ENCODE data around the gene ZBTB48. TPM values are rescaled to one million over a fixed set of nuclear protein-coding genes. Genes with fewer than 3 reads are reported as not detected.

The ZBTB48 gene
- total and polyA plus RNA-seq, 4 donors, result 21.6 to 41.3 (median 34.3) TPM

GRCh38 chr1:6623269-6623965 is 43.6 kb downstream of the ZBTB48 start:
- Histone ChIP-seq H3K27me3 (ENCODE audit: control insufficient read depth in 3 of 3, insufficient read depth in 3 of 3, low read length in 2 of 3) (no peaks in the 10 kb centered on the region), H3K9me3 (ENCODE audit: control insufficient read depth in 4 of 4, insufficient read depth in 3 of 4, low read length in 3 of 4) (peaks cover 0 to 3% (median 0%) of the 10 kb centered on the region in 4 donors), H3K27ac (ENCODE audit: low read depth in 1 of 2, low read length in 1 of 2) (no peak overlapping the region), H3K4me3 (no peak overlapping the region), H3K36me3 (ENCODE audit: control insufficient read depth in 4 of 4, insufficient read depth in 4 of 4, low read length in 4 of 4) (peaks cover 7 to 33% (median 31%) of the 10 kb centered on the region in 4 donors), H3K4me1 (ENCODE audit: control insufficient read depth in 5 of 5, insufficient read depth in 5 of 5, low read length in 5 of 5) (peaks cover 0 to 8% (median 0%) of the 10 kb centered on the region in 5 donors), H3K9ac (ENCODE audit: insufficient read depth in 1 of 2, low read length in 2 of 2) (no peak overlapping the region)
- ATAC-seq (ENCODE audit: insufficient read depth, low FRiP score), result no peak
- TF ChIP-seq, protein P1, sequence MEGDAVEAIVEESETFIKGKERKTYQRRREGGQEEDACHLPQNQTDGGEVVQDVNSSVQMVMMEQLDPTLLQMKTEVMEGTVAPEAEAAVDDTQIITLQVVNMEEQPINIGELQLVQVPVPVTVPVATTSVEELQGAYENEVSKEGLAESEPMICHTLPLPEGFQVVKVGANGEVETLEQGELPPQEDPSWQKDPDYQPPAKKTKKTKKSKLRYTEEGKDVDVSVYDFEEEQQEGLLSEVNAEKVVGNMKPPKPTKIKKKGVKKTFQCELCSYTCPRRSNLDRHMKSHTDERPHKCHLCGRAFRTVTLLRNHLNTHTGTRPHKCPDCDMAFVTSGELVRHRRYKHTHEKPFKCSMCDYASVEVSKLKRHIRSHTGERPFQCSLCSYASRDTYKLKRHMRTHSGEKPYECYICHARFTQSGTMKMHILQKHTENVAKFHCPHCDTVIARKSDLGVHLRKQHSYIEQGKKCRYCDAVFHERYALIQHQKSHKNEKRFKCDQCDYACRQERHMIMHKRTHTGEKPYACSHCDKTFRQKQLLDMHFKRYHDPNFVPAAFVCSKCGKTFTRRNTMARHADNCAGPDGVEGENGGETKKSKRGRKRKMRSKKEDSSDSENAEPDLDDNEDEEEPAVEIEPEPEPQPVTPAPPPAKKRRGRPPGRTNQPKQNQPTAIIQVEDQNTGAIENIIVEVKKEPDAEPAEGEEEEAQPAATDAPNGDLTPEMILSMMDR (IDR thresholded peaks at IDR 0.05; ENCODE audit: control extremely low read depth, extremely low read depth), result no peak
- DNase-seq, result no peak
- WGBS, 2 donors, result 86 to 89% methylated on average over 14 of the region's 14 CpGs

DNA sequence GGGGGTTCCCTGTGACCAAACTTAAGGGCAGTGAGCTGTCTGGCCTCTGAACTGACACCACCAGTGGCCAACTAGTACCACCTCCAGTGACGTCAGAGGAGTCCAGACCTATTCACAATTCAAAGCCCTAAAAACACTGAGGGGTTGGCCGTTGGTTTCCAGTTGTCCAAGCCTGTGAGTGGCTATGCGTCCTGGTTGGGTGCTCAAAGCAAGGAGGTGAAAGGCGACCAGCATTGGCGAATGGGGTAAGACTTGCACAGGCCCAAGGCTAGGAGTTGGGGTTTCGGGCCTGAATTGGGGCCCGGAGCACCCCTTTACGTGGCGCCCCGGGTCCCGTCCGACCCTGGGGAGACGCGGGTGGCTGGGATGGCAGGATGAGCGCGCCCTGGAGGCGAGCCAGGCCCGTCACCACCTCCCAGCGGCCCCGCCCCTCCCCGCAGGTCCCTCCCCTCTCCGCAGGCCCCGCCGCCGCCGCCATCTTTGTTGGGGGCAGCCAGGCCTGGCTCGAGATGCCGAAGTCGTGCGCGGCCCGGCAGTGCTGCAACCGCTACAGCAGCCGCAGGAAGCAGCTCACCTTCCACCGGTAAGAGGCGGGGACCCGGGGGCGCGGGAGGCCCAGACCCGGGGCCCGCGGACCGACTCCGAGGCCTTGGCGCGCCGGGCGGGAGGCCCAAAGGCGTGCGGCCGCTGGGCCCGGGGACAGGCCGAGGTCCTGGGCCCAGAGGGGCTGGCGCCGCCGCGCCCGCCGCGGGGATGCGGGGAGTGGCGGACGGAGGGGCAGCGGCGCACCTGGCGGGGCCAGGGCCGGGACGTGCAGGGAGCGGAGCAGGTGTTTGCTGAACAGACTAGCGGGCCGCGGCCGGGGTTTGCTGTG is 45.2 kb downstream of the ZBTB48 start, which contains the start of gene THAP3:
THAP3 (plus strand) TSS at position 159 of the 874 bp plus-strand sequence; CDS start at position 510, 351 bp downstream.
- H3K9me3 ChIP-seq (ENCODE audit: control insufficient read depth in 4 of 4, insufficient read depth in 3 of 4, low read length in 3 of 4), result no peaks in the 10 kb centered on the region
- H3K4me1 ChIP-seq (ENCODE audit: control insufficient read depth in 5 of 5, insufficient read depth in 5 of 5, low read length in 5 of 5), result peaks cover 0 to 8% (median 0%) of the 10 kb centered on the region in 5 donors
- ATAC-seq (ENCODE audit: insufficient read depth, low FRiP score) (peak; percentile 93), DNase-seq (peak; percentile 88 to 90 (median 88))
- peak within 1 kb of the TSS; percentile 73 to 81 for H3K27ac ChIP-seq (ENCODE audit: low read depth in 1 of 2, low read length in 1 of 2)
- 2 to 3% methylated on average over 47 to 73 of the region's 73 CpGs for WGBS, 2 donors
- H3K27me3 ChIP-seq (ENCODE audit: control insufficient read depth in 3 of 3, insufficient read depth in 3 of 3, low read length in 2 of 3), result no peaks in the 10 kb centered on the region
- H3K9ac ChIP-seq (ENCODE audit: insufficient read depth in 1 of 2, low read length in 2 of 2), result peak within 1 kb of the TSS; percentile 53 to 71
- peaks cover 7 to 41% (median 37%) of the 10 kb centered on the region in 4 donors for H3K36me3 ChIP-seq (ENCODE audit: control insufficient read depth in 4 of 4, insufficient read depth in 4 of 4, low read length in 4 of 4)
- TF ChIP-seq, protein P1 (IDR thresholded peaks at IDR 0.05; ENCODE audit: control extremely low read depth, extremely low read depth), result no peak
- H3K4me3 ChIP-seq, result peak within 1 kb of the TSS; percentile 82

DNA sequence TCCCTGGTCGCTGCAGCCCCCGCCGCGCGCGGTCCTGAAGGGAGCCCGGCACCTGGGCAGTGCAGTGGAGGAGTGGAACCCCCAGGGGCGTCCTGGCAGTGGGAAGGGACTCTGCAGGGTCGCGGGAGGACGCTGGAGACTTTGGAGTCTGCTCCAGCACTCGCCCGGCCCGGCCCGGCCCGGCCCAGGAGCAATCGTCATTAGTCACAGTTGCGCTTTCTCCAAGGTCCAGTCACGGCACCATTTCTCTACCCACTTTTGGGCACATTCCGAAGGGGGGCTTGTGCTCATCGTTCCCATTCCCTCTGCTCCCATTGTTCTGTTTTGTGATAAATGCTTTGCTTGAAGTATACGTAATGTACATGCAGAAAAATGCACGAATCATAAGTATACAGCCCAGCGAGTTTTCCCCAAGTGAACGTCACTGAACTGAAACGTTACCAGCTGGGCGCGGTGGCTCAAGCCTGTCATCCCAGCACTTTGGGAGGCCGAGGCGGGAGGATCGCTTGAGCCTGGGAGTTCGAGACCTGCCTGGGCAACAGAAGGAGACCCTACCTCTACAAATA is 45.9 kb downstream of the ZBTB48 start:
- Histone ChIP-seq H3K27ac (ENCODE audit: low read depth in 1 of 2, low read length in 1 of 2) (peak overlapping the region; percentile 73 to 81), H3K9ac (ENCODE audit: insufficient read depth in 1 of 2, low read length in 2 of 2) (peak overlapping the region; percentile 53 to 71), H3K4me3 (peak overlapping the region; percentile 82), H3K36me3 (ENCODE audit: control insufficient read depth in 4 of 4, insufficient read depth in 4 of 4, low read length in 4 of 4) (peaks cover 5 to 39% (median 33%) of the 10 kb centered on the region in 4 donors), H3K27me3 (ENCODE audit: control insufficient read depth in 3 of 3, insufficient read depth in 3 of 3, low read length in 2 of 3) (no peaks in the 10 kb centered on the region), H3K9me3 (ENCODE audit: control insufficient read depth in 4 of 4, insufficient read depth in 3 of 4, low read length in 3 of 4) (no peaks in the 10 kb centered on the region), H3K4me1 (ENCODE audit: control insufficient read depth in 5 of 5, insufficient read depth in 5 of 5, low read length in 5 of 5) (peaks cover 0 to 8% (median 0%) of the 10 kb centered on the region in 5 donors)
- TF ChIP-seq, protein P1 (IDR thresholded peaks at IDR 0.05; ENCODE audit: control extremely low read depth, extremely low read depth), result no peak
- no peak for ATAC-seq (ENCODE audit: insufficient read depth, low FRiP score)
- WGBS, 2 donors, result 7 to 12% methylated on average over 30 to 32 of the region's 32 CpGs
- DNase-seq, result peak; percentile 51 to 63 (median 52)
